ENCODE measurements around the gene FASTKD1. TPM values are rescaled to one million over a fixed set of nuclear protein-coding genes. Genes with fewer than 3 reads are reported as not detected.

The FASTKD1 gene, protein sequence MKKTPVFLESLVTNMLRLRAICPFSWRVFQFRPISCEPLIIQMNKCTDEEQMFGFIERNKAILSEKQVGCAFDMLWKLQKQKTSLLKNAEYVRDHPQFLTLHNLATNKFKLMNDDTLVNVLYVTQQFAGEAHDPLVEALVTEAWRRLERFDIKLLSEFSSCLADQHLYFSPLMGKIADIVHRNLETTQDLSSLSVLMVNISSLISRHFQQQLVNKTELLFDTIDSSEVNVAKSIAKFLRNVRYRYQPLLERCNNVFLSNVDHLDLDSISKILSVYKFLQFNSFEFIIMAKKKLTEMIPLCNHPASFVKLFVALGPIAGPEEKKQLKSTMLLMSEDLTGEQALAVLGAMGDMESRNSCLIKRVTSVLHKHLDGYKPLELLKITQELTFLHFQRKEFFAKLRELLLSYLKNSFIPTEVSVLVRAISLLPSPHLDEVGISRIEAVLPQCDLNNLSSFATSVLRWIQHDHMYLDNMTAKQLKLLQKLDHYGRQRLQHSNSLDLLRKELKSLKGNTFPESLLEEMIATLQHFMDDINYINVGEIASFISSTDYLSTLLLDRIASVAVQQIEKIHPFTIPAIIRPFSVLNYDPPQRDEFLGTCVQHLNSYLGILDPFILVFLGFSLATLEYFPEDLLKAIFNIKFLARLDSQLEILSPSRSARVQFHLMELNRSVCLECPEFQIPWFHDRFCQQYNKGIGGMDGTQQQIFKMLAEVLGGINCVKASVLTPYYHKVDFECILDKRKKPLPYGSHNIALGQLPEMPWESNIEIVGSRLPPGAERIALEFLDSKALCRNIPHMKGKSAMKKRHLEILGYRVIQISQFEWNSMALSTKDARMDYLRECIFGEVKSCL
- total RNA-seq, result 14.3 and 14.5 TPM in 2 replicates

GRCh38 chr2:169573160-169573973 is at the start of gene FASTKD1:
Gene FASTKD1, minus strand, starts transcription at chr2:169573865. Its CDS starts 1,836 bp downstream, at chr2:169572029.

DNA sequence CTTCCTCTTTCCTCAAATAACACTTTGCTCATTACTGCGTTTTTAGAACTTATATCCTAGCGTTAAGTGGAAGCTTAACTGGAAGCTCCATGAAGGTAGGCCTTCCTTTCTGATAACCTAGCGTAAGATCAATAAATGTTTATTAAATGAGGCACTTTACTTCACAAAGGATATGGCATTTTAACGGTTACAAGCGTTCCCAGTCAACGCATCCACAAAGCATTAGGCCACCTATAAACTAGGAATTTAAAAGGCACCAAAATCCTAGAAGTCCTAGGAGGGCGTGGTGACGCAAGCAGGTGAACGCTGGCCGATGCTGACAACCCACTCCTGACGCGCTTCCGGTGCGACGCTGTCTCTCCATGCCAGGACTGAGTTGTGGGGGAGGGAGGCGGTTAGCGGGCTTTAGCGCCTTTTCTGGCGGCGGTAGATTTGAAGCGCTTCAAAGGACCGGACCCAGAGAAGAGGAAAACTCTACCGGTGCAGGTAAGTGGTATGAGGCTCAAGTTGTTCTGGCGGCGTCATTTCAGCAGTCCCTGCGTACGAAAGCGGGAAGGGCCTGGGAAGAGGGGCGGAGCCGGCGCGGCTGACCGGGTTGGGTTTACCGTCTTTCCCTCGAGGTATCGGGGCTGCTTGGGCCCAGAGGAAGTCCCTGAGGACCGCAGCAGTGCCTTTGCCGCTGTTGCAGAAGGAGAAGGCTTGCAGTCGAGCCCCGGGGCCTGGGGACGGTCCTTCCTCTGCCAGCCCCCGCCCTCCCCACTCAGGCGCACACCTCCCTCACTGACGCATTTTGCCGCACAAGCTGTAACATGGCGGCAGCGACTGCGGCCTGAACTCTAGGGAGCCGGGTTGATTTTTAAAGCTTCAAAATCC is 10.6 kb upstream of the FASTKD1 start, which contains the start of gene PPIG:
Gene PPIG, plus strand, starts transcription at position 347 of the 873 bp plus-strand sequence. CDS start 19,691 bp downstream, outside the sequence.

GRCh38 chr2:169509298-169509885 is 64.3 kb downstream of the FASTKD1 start, which contains the start of gene KLHL41:
Gene KLHL41, plus strand, starts transcription at chr2:169509702. Its CDS starts 77 bp downstream, at chr2:169509779.

Other genes with a start within 250 kb of the FASTKD1 start
- not detected in 2 replicates for gene LRP2, start 211.3 kb downstream of the FASTKD1 start, total RNA-seq
- gene BBS5, start 94.4 kb downstream of the FASTKD1 start, total RNA-seq, result 6.0 and 6.6 TPM in 2 replicates
- 0.33 and 0.50 TPM in 2 replicates for gene KLHL41, start 64.2 kb downstream of the FASTKD1 start, total RNA-seq
- gene PPIG, start 10.5 kb upstream of the FASTKD1 start, total RNA-seq, result 33.3 and 39.9 TPM in 2 replicates
- gene CFAP210, start 120.5 kb upstream of the FASTKD1 start, total RNA-seq, result under 0.01 TPM in 1 of 2 replicates, not detected in the other
- gene PHOSPHO2, start 120.6 kb upstream of the FASTKD1 start, total RNA-seq, result 1.5 and 2.2 TPM in 2 replicates
- gene KLHL23, start 160.0 kb upstream of the FASTKD1 start, total RNA-seq, result 5.1 and 5.4 TPM in 2 replicates
- gene SSB, start 225.0 kb upstream of the FASTKD1 start, total RNA-seq, result 102 and 142 TPM in 2 replicates